Measurements from ENCODE around the gene GLB1L2.

GLB1L2 gene

GRCh38 chr11:134373591-134374052 is 41.8 kb downstream of the GLB1L2 start:
- H3K4me3 Mint-ChIP-seq, result no peak overlapping the region
- DNase-seq, result no peak
- no peak for TF ChIP-seq CTCF (IDR thresholded peaks at IDR 0.05)
- no peaks in the 10 kb centered on the region for H3K9me3 Mint-ChIP-seq
- H3K36me3 Mint-ChIP-seq (ENCODE audit: low read depth), result no peaks in the 10 kb centered on the region
- peaks cover 21% of the 10 kb centered on the region for H3K27me3 Mint-ChIP-seq (ENCODE audit: low read depth, poor library complexity)
- no peak overlapping the region for H3K27ac Mint-ChIP-seq
- peaks cover 7% of the 10 kb centered on the region for H3K4me1 Mint-ChIP-seq

- TF ChIP-seq CTCF (IDR thresholded peaks at IDR 0.05), result no peak
- Mint-ChIP-seq H3K4me1 (peaks cover 7% of the 10 kb centered on the region), H3K4me3 (no peak overlapping the region), H3K27me3 (ENCODE audit: low read depth, poor library complexity) (peaks cover 20% of the 10 kb centered on the region), H3K9me3 (no peaks in the 10 kb centered on the region), H3K36me3 (ENCODE audit: low read depth) (no peaks in the 10 kb centered on the region), H3K27ac (no peak overlapping the region)
- DNase-seq, result no peak
Observed at GRCh38 chr11:134374171-134374570, 42.4 kb downstream of the GLB1L2 start.

- Mint-ChIP-seq H3K9me3 (no peaks in the 10 kb centered on the region), H3K27ac (no peak overlapping the region), H3K4me3 (no peak overlapping the region), H3K36me3 (ENCODE audit: low read depth) (no peaks in the 10 kb centered on the region), H3K27me3 (ENCODE audit: low read depth, poor library complexity) (peaks cover 14% of the 10 kb centered on the region), H3K4me1 (peaks cover 7% of the 10 kb centered on the region)
- TF ChIP-seq CTCF (IDR thresholded peaks at IDR 0.05), result no peak
- DNase-seq, result no peak
Observed at GRCh38 chr11:134374891-134375550, 43.2 kb downstream of the GLB1L2 start.

GRCh38 chr11:134376150-134376921 is 44.5 kb downstream of the GLB1L2 start:
- Mint-ChIP-seq H3K27me3 (ENCODE audit: low read depth, poor library complexity) (peaks cover 8% of the 10 kb centered on the region), H3K4me1 (peaks cover 7% of the 10 kb centered on the region), H3K27ac (no peak overlapping the region), H3K36me3 (ENCODE audit: low read depth) (no peaks in the 10 kb centered on the region), H3K4me3 (no peak overlapping the region), H3K9me3 (no peaks in the 10 kb centered on the region)
- no peak for DNase-seq
- TF ChIP-seq CTCF (IDR thresholded peaks at IDR 0.05), result no peak

- no peaks in the 10 kb centered on the region for H3K36me3 Mint-ChIP-seq (ENCODE audit: low read depth)
- no peaks in the 10 kb centered on the region for H3K9me3 Mint-ChIP-seq
- peaks cover 15% of the 10 kb centered on the region for H3K4me1 Mint-ChIP-seq
- H3K27ac Mint-ChIP-seq, result no peak overlapping the region
- peaks cover 8% of the 10 kb centered on the region for H3K27me3 Mint-ChIP-seq (ENCODE audit: low read depth, poor library complexity)
- no peak for DNase-seq
- no peak for TF ChIP-seq CTCF (IDR thresholded peaks at IDR 0.05)
- no peak overlapping the region for H3K4me3 Mint-ChIP-seq
Observed at GRCh38 chr11:134377876-134378275, 46.1 kb downstream of the GLB1L2 start.

Measured in nephron progenitor cell (in vitro differentiated cells).